ENCODE data around the gene GTF2IRD2.
"Not testable (repeated sequence)": the region's sequence is repeated elsewhere in the genome, so short reads cannot be mapped to it uniquely, and the experiment has no call there.

- TF ChIP-seq POLR2AphosphoS5 (IDR thresholded peaks at IDR 0.05): not testable (repeated sequence)
- TF ChIP-seq, protein P1, sequence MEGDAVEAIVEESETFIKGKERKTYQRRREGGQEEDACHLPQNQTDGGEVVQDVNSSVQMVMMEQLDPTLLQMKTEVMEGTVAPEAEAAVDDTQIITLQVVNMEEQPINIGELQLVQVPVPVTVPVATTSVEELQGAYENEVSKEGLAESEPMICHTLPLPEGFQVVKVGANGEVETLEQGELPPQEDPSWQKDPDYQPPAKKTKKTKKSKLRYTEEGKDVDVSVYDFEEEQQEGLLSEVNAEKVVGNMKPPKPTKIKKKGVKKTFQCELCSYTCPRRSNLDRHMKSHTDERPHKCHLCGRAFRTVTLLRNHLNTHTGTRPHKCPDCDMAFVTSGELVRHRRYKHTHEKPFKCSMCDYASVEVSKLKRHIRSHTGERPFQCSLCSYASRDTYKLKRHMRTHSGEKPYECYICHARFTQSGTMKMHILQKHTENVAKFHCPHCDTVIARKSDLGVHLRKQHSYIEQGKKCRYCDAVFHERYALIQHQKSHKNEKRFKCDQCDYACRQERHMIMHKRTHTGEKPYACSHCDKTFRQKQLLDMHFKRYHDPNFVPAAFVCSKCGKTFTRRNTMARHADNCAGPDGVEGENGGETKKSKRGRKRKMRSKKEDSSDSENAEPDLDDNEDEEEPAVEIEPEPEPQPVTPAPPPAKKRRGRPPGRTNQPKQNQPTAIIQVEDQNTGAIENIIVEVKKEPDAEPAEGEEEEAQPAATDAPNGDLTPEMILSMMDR (IDR thresholded peaks at IDR 0.05): not testable (repeated sequence)
These were observed 81.3 kb downstream of the GTF2IRD2 start for GRCh38 chr7:74770062-74770461.

Data from sigmoid colon (tissue), 4 donors.